Breast epithelium (tissue), 4 donors: Measurements from ENCODE around the gene UBR2. TPM values are rescaled to one million over a fixed set of nuclear protein-coding genes. Genes with fewer than 3 reads are reported as not detected.
"Not testable (repeated sequence)": the region's sequence is repeated elsewhere in the genome, so short reads cannot be mapped to it uniquely, and the experiment has no call there.

ENCODE experiments used
- DNase-seq, 2 donors: peaks; one replicate each; pipeline ENCODE4 v3.0.0-alpha.2; 2019; ENCODE audit warnings: low spot score in 2 of 2
- H3K27ac ChIP-seq, 2 donors: fragments of 200-600 bp; sonication (generic) in 1 of 2; one replicate each; pipeline ENCODE4 v1.5.1; 2016 to 2019; ENCODE audit warnings: mild to moderate bottlenecking in 1 of 2
- H3K27me3 ChIP-seq, 2 donors: fragments of 200-600 bp; sonication (generic) in 1 of 2; one replicate each; pipeline versions ENCODE4 v1.5.1 to v1.6.0; 2017 to 2019; ENCODE audit warnings: control low read depth in 1 of 2, mild to moderate bottlenecking in 1 of 2
- H3K36me3 ChIP-seq: fragments of 200-600 bp; one replicate; pipeline ENCODE4 v1.5.1; 2019
- H3K4me1 ChIP-seq, 2 donors: fragments of 200-600 bp; sonication (generic); one replicate each; pipeline ENCODE4 v1.5.1; 2016 to 2019; ENCODE audit warnings: control low read depth in 1 of 2
- H3K4me3 ChIP-seq, 3 donors: fragments of 200-600 bp; sonication (generic); 1 replicate in 2 of 3; 2 replicates in 1 of 3; pipeline ENCODE4 v1.5.1; 2016 to 2019; ENCODE audit warnings: mild to moderate bottlenecking in 3 of 3, moderate library complexity in 2 of 3
- H3K9me3 ChIP-seq, 2 donors: fragments of 200-600 bp; sonication (generic) in 1 of 2; one replicate each; pipeline ENCODE4 v1.5.1; 2016 to 2019; ENCODE audit warnings: control low read depth in 1 of 2
- POLR2A ChIP-seq: fragments of 450-650 bp; IDR thresholded peaks from one replicate; pipeline ENCODE4 v1.6.1; 2016; ENCODE audit warnings: antibody characterized with exemption, mild to moderate bottlenecking, moderate library complexity
- POLR2AphosphoS5 ChIP-seq, 3 donors: sonication (generic); formaldehyde crosslinking; IDR thresholded peaks; one replicate each; pipeline ENCODE4 v1.6.1; 2017; ENCODE audit warnings: antibody characterized with exemption in 3 of 3
- intact Hi-C: fragments of 100-400 bp; cut with DNase I; formaldehyde crosslinking; loops from one replicate; pipeline ENCODE4 v1.15.1; 2023; ENCODE audit warnings: low total_unique reads
- total RNA-seq, 3 donors: library from RNA; depleted of rRNA; stranded (reverse); fragments of >200 nt; gene quantifications; one replicate each; pipeline ENCODE4 v1.1.0, GENCODE V29; 2016
- TF ChIP-seq, protein P1 (sequence below), 3 donors: fragments of 450-650 bp; IDR thresholded peaks; one replicate each; pipeline ENCODE4 v1.5.1; 2016 to 2017; ENCODE audit warnings: antibody characterized with exemption in 3 of 3, mild to moderate bottlenecking in 3 of 3, moderate library complexity in 3 of 3

UBR2 gene
- total RNA-seq, 3 donors from 2014 or later: 33.8 to 46.2 (median 33.8) TPM

DNA sequence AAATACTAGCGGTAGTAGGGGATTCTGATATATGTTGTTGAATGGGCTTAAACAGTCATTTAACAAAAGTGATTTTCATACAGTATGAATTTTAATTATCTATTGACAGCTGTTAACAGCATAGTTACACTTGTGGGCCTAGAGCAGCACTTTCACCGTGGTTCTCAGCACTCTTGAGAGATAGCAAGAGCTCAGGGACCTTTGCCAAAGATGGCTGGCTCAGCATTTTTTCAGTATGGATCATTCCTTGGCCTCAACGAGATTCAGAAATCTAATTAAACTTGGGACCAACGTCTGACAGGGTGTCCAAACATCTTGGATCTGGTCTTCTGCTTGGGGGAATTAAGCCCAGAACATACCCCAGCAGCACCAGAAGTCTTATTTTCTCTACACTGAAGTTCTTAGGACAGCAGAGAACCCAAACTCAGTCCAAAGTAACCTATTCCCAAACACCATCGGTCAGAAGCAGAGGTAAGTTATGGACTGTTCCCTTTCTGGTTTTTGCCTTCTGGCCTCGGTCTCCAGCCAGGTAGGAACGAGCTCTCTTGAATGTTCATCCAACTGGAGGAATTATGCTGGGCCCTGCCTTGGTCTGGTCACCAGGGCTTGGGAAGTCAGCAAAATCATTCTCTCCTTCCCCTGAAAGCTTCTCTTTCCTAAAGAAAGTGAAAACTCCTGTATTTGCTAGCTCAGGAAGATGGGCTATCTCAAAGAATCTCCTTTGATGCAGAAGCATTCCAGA, 132.9 kb downstream of the UBR2 start:
- H3K4me3 ChIP-seq: no peak overlapping the region
- TF ChIP-seq POLR2A (no peak), POLR2AphosphoS5 (IDR thresholded peaks at IDR 0.05) (no peak)
- TF ChIP-seq, protein P1, sequence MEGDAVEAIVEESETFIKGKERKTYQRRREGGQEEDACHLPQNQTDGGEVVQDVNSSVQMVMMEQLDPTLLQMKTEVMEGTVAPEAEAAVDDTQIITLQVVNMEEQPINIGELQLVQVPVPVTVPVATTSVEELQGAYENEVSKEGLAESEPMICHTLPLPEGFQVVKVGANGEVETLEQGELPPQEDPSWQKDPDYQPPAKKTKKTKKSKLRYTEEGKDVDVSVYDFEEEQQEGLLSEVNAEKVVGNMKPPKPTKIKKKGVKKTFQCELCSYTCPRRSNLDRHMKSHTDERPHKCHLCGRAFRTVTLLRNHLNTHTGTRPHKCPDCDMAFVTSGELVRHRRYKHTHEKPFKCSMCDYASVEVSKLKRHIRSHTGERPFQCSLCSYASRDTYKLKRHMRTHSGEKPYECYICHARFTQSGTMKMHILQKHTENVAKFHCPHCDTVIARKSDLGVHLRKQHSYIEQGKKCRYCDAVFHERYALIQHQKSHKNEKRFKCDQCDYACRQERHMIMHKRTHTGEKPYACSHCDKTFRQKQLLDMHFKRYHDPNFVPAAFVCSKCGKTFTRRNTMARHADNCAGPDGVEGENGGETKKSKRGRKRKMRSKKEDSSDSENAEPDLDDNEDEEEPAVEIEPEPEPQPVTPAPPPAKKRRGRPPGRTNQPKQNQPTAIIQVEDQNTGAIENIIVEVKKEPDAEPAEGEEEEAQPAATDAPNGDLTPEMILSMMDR (IDR thresholded peaks at IDR 0.05): no peak
- DNase-seq: no peak
- H3K27ac ChIP-seq: peak overlapping the region; percentile 43 to 62
- H3K36me3 ChIP-seq: no peaks in the 10 kb centered on the region
- H3K27me3 ChIP-seq: no peaks in the 10 kb centered on the region
- intact Hi-C loops: no loop called here
- no peaks in the 10 kb centered on the region for H3K9me3 ChIP-seq
- H3K4me1 ChIP-seq: peaks cover 0 to 14% of the 10 kb centered on the region in 2 donors

DNA sequence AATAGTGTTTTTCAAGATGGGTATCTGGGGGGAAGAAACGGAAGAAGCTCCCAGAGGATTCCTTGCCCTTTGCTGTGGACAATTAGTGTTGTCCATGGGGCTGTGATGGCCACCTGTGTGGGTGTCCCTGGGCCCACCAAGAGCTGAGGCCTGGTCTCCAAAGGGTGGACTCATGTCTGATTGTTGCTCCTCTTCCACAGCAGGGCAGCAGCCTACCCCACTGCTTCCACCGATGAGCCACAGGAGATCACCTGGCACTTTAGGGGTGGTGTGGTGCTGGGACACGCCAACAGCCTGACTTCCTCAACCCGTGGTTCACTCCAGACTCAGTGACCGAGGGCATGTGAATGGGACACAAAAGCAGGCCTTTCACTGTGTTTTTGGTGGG, 133.4 kb downstream of the UBR2 start:
- no peak for DNase-seq
- Histone ChIP-seq H3K4me3 (no peak overlapping the region), H3K36me3 (no peaks in the 10 kb centered on the region), H3K4me1 (peaks cover 0 to 9% of the 10 kb centered on the region in 2 donors), H3K27ac (peak overlapping the region; percentile 29 to 43), H3K27me3 (no peaks in the 10 kb centered on the region), H3K9me3 (no peaks in the 10 kb centered on the region)
- intact Hi-C loops: no loop called here
- TF ChIP-seq, protein P1 (IDR thresholded peaks at IDR 0.05): no peak
- TF ChIP-seq POLR2AphosphoS5 (IDR thresholded peaks at IDR 0.05): no peak
- TF ChIP-seq POLR2A: no peak

DNA sequence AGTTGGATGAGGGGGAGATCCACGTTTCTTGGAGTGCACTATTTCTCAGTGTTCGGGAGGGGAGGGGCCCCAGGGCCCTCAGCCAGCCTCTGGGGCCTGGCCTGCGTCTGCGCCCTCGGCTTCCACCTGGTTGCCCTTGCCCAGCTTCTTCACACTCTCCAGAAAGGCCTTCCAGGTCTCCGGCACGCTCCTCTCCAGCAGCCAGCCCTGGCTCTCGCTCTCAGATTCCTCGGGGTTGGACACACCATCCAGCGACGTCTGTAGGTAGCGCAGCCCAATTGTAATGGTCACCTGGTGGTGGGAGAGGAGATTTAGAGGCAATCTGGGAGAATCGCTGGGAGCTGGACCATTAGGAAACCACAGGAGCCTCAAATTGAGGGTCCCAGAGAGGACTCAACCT, 134.4 kb downstream of the UBR2 start:
- TF ChIP-seq POLR2AphosphoS5 (IDR thresholded peaks at IDR 0.05): no peak
- TF ChIP-seq, protein P1 (IDR thresholded peaks at IDR 0.05): no peak
- DNase-seq: no peak

DNA sequence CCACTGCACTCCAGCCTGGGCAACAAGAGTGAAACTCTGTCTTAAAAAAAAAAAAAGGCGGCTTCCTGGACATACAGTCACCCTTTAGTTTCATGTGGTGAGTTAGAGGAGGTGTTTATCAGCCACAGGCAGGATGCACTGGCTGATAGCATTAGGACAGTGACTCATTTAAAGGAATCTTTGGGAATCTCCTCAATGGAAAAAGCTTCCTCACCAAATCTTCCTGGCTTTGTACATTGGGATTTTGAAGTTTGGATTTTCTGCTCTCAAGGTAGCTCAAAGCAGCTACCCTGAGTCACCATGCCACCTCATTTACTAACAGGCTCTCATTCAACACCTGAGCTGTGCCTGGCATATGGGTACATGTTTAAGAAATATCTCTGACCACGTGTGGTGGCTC, 138.4 kb downstream of the UBR2 start:
- Histone ChIP-seq H3K9me3 (no peaks in the 10 kb centered on the region), H3K27me3 (no peaks in the 10 kb centered on the region), H3K36me3 (no peaks in the 10 kb centered on the region), H3K4me3 (no peak overlapping the region), H3K27ac (no peak overlapping the region), H3K4me1 (no peaks in the 10 kb centered on the region)
- TF ChIP-seq, protein P1 (IDR thresholded peaks at IDR 0.05): no peak
- TF ChIP-seq POLR2A: no peak
- TF ChIP-seq POLR2AphosphoS5 (IDR thresholded peaks at IDR 0.05): no peak
- intact Hi-C loops: no loop called here
- no peak for DNase-seq

More for the DNA sequence above, 134.4 kb downstream of the UBR2 start:
- Histone ChIP-seq H3K4me1 (no peaks in the 10 kb centered on the region), H3K4me3 (no peak overlapping the region), H3K9me3 (no peaks in the 10 kb centered on the region), H3K27me3 (no peaks in the 10 kb centered on the region), H3K36me3 (no peaks in the 10 kb centered on the region), H3K27ac (no peak overlapping the region)
- intact Hi-C loops: no loop called here

DNA sequence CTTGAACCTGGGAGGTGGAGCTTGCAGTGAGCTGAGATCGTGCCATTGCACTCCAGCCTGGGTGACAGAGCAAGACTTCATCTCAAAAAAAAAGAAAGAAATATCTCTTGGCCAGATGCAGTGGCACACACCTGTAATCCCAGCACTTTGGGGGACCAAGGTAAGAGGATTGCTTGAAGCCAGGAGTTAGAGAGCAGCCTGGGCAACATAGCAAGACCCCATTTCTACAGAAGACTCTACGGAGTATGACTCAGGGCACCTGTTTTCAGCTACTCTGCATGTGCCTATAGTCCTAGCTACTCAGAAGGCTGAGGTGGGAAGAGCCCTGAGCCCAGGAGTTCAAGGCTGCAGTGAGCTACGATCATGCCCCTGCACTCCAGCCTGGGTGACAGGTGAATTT, 139.0 kb downstream of the UBR2 start:
- intact Hi-C loops, H3K27ac ChIP-seq, H3K9me3 ChIP-seq, H3K27me3 ChIP-seq, H3K4me3 ChIP-seq, H3K36me3 ChIP-seq, H3K4me1 ChIP-seq, DNase-seq: not testable (repeated sequence)
